EH (cell line): Measurements from ENCODE around the gene SHISA8.

Experiments used
- DNase-seq: peaks from one replicate; pipeline ENCODE4 v3.0.0-alpha.2; 2015; ENCODE audit warnings: low read depth

Gene SHISA8

DNA sequence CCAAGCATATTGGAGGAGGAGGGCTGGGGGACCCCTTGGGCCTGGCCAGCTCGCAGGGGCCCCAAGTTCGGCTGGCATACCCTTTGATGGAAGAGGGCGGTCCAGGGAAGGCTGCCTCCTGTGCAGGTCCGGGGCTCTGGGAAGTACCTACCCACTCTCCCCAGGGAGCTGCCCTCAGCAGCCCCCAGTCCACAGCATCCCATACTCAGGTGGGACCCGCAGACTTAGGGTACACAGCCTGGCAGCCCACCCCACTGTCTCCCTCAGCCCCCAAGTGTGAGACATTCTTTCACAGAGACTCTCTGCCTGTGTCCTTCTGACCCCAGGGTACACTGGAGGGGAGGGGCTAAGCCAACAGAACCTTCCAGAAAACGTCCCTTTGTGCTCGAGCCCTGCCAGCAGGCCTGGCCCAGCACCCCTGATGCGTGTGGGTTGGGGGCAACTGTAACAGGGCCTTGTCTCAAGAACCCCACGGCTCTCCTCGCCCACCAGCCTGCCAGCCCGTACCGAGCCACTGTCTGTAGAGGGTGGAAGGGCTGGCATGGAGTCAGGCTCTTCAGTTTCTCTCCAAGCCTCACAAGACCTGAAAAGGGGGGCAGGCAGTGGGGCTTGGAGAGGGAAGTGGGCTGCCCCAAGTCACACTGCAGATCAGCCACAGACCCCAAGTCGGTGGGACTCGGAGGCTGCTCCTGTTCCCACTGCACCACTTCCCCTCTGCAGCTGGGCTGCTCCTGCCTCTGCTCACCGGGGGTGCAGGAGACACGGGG, 18.7 kb upstream of the SHISA8 start:
- no peak for DNase-seq

DNA sequence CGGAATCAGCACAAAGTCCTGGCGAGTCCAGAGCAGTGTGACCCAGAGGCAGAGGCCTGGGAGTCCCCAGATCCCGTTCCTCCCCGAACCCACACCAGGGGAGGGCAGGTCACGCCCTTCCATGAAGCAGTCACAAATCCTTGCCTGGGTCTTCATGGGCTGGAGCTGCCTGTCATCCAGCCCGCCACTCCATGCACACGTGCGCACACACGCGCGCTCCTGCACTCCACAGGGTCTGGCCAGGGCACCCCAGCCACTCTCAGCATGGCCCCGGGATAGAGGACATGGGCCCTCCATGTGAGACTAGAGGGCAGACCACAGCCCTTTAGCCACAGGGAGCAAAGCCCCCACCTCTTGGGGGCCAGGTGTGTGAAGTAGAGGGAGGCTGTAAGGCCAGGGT, 17.5 kb upstream of the SHISA8 start:
- DNase-seq, result no peak

DNA sequence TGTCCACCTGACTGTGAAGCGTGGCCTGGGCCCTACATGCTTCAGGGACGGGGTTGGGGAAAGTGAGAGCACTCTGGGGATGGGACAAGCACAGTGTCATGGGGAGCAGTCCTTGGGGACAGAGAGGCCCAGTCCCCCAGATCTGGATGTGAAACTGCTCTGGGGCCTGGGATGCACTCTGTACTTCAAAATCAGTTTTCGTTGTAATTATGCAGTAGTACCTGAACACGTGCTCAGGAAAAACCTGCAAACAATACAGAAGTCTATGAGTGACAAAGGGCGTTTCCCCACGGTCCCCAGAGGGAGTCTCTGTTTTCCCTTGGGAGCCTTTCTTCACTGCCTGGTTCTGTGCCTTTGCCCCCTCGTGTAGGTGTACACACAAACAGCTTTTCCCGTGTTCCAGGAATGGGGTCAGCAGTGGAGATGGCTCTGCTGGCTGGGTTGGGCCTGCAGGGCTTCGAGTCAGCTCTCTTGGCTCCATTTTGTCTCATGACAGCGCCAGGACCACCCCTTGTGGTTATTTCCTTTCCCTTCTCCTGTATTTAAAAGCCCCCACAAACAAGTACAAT, 16.9 kb upstream of the SHISA8 start:
- DNase-seq, result no peak

DNA sequence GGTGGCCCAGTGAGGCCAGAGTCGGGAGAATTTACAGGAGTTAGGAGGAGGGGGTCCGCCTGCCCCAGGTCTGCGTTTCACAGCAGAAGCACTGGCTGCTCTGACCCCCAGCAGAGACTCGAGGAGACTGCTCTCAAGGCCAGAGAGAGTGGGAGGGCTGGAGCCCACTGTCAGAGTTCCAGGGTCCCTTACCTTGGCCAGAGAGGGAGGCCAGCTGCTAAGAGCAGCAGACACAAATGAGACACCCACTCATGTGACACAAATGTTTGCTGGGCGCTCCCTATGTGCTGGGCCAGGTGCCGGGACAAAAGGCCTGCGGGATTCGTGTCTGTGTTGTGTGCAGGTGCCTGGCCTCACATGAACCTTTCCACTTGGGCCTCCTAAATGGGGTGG, 14.5 kb upstream of the SHISA8 start:
- no peak for DNase-seq

DNA sequence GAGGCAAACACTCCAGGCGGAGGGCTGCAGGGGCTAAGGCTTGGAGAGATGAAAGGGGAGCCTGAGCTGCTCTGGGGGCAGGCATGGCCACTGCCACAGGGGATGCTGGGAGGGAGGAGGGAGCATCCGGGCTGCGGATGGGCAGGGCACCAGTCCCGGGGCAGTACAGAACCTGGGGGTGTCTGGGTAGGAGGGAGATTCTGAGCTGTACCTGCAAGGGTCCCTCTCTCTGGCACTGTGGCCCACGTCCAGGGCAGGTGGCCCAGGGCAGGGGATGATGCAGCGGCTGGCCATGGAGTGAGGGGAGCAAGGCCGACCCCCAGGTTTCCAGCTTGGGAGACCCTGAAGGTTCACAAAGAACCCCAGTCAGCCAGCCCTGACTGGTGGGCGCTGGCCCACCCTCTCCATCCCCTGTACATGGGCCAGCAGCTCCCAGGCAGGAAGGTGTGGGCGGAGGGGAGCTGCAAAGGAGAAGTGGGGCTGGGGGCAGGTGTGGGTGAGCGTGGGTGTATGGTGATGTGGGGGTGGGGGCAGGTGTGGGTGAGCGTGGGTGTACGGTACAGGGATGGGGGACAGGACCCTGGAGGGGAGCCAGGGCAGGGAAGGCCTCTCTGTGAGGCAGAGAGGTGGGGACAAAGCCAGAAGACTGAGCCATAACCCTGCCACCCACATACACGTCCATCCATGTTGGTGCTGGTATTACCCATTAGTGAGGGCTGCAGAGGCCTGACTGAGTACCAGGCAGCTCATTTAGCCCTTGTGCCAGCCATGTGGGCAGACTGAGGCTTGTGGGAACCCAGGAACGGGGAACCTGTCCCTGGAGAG, 13.9 kb upstream of the SHISA8 start:
- no peak for DNase-seq

DNA sequence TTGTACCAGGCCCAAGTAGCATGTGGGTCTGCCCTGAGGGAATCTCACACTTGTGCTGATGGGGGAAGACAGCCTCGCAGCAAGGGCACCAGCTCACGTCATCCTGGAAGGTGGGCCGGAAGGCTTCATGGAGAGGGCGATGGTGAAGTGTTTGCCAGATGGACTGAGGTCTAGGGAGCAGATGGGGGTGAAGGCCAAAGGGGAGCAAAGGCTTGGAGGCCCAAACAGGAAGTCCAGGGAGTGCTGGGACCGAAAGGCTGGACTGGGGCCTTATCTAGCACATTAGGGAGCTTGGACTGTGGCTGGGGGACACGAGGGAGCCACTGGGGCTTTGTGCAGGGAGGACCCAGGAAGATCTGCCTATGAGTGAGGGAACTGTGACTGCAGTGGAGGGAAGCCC, 12.9 kb upstream of the SHISA8 start:
- no peak for DNase-seq

DNA sequence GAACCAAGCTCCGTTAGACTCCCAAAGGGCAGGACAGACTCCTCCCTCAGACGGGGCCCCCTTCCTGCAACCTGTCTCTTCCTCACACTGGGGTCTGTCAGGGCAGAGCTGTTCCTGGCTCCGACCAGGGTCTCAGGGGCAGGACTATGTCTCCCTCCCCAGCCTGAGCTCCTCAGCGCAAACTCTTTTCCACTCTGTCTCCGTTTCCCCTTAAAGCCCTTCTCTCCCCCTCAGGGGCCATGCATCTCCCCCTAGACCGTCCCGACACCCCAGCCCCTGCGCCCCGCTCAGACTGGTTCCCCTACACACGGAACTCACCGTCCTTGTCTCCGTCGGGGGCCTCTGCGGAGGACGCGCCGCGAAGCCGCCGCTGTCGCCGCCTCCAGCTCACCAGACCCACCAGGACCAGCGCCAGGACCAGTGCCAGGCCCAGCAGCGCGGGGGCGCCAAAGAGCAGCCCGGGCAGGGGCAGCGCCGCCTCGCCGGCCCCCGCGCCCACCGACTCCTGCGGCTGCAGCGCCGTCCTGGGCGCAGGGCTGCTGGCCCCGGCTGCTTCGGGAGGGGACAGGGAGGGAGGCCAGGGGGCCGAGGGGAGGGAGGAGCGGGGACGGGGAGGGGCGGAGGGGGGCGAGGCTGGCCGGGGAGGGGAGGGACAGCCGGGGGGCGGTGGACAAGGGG, 11.0 kb upstream of the SHISA8 start:
- DNase-seq, result peak; percentile 47

DNA sequence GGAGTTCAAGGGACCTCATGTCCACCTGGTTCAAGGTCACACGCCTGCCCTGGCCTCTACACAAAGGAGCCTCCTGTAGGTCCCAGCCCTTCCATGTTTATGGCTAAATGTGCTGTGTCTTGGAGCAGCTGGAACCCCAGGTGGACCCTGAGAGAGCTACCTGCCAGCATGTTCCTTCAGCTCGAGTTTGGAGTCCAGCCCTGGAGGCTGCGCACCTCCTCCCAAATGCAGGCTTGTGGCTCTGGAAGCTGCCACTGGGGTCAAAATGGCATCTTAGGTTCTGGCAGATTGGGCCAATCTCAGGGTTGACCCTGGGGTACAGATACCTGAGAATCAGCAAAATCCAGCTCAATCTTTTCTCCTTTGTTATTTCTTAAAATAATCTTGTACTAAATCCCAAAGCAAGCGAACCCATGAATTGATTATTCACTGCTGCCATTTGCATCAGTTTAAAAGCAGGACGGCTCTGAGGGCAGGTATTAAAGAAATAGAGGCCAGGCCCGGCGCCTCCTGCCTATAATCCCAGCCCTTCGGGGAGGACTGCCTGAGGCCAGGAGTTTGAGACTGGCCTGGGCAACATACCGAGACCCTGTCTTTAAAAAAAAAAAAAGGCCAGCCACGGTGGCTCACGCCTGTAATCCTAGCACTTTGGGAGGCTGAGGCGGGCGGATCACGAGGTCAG, 8.9 kb upstream of the SHISA8 start:
- no peak for DNase-seq

DNA sequence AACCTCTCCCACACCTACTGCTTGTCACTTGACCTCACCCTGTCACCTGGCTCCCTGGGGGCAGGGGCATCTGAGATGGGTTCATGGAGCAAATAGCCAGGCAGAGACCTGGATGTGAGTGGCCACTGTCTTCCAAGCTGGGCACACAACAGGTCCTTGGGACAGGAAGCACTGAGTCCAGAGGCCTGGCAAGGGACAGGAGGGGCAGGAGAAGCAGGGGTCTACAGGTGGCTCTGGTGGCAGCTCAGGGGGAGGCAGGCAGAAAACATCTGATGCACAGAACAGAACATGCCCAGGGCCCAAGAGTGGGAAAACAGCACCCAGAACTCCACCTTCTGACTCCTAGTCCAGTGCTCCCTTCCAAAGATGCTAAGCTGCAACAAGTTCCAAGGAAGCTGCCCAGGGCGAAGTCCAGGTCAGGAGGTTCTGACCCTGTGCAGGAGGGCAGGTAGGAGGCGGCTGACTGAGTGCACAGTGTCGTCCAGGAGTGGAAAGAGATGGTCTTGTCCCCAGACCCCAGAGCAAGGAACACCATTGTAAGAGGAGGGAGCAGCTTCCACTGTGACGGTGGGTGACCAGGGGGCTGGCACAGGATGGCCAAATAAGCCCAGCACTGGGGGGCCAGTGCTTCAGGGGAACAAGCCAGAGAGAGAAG, 8.2 kb upstream of the SHISA8 start:
- DNase-seq, result no peak

DNA sequence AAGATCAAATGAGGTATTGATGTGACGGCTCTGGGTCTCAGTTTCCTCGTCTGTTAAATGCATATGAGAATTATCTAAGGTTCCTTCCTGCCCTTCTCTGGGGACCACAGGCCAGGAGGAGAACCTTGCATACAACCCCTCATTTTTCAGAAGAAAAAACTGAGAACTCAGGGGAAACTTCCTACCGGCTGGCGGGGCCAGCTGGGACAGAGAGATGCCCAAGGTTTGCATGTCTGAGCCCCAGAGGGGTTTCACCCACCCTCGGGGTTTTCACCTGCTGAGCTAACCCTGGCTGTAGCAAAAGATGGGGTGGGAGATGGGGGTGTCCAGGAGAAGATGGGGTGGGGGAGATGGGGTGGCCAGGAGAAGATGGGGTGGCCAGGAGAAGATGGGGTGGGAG, 7.5 kb upstream of the SHISA8 start:
- no peak for DNase-seq

DNA sequence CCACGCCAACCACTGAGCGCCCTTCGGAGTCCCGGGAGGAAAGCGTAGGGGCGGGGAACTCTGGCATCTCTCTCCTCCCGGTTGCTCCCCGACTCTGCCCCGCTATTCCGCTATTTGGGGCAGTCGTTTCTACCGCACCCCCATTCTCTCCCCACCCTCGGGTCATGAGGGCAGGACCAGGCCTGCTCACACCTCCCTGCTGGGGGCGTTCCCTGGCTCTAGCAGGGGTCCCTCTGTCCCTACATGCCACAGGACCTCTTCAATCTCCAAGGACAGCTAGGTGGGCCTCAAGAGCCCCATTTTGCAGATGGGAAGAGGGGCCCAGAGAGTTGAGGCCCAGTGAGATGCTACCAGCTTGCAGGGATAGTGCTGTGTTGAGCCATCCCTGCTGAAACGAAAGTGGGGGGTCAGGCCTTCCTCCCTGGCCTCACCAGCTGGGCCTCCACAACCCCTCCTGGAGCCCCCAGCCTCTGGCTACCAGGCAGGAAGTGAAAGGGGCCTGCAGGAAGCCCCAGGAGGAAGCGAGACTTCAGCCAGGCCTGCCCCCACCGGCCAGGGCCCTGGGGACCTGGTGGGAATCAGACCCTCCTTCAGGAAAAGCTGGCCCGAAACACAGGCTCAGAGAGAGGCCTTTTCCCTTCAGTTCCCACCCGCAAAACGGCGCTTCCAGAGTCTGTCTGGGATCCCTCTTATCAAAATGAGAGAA, 5.5 kb upstream of the SHISA8 start:
- no peak for DNase-seq

DNA sequence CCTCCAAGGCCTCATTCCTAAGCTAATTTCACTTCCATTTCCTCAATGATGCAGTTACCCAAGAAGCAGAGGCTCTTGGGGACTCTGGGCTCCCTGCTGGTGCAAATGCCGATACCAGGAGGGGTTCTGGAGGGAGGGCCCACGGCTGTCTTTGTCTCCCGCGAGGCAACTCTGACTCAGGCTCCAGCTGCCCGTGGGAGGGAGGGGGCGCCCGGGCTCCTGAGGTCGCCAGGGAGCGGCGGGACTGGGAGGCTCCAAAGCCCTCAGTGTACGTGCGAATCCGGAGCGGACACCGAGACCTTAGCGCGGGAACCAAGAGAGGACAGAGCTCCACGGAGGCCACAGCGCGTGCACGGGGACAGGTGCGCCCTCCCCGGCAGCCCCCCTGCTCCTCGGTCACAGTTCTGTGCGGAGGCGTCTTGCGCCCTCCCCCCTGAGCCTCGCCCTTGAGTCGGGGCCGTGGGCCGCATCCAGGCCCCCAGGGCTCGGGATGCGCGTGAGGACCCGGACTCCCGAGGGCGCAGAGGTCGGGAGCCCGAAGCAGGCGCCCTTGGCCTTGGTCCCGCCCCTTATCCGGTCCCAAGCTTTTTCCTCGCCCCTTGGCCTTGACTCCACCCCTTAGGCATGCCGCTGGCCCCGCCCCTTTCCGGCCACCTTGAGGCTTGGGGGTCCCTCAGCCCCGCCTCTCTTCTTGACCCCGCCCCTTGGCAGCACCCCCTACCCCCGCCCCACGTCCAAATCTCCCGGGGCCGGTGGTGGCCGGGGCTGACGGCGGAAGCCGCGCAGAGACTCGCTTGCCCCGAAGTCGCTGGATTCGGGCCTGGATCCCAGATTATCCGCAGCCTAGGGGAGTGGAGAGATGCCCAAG, 4.7 kb upstream of the SHISA8 start:
- peak; percentile 52 for DNase-seq

DNA sequence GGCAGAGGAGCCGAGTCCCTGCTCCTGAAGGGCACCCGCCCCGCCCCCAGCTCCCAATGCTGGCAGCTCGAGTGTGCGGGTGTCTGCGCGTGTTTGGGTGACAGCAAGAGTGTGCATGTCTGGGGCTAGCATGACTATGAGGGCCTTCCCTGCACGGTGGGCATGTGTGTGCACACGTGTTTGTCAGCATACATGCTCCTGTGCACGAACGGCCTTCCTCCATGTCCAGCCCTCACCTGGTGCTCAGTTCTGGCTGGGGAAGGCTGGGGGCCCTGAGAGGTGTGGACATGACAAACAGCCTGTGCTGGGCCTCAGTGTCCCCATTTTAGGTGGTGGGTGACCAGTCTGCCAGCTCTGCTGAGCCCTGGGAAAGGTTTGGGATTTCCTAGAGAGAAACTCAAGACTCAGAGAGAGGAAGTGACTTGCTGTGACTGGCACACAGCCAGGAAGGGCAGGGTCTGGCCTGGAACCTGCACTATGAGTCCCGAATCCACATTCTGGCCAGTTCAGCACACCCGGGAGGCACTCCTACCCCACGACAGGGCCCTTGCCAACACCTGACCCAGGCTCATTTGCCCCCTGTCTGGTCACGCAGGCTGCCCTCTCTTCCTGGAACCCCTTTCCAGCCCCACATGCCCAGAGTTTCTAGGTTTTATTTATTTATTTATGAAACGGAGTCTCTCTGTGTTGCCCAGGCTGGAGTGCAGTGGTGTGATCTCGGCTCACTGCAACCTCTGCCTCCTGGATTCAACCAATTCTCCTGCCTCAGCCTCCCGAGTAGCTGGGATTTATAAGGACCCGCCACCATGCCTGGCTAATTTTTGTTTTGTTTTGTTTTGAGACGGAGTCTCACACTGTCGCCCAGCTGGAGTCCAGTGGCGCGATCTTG, 3.3 kb upstream of the SHISA8 start:
- peak; percentile 65 for DNase-seq

DNA sequence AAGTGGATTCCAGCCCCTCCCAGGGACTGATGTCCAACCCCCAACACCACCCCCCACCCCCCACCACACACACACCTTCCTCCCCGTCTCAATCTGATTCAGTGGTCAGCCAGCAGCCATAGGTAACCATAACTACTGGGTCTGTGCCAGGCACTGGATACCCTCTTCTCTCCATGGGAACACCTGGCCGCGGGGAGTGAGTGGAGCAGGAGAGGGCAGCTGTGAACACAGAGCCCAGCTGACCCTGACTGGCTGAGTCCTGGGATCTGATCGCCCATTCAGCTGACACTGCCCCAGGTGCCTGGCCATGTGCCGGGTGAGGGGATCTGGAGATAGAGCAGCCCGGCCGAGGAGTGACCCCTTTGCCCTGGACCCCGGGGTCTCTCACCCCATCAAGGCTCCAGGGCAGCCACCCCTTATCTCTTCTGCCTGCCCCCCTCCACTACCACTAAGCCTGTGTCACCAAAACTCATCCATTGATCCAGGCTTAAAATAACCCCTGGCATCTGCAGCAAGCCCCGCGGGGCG, 2.6 kb upstream of the SHISA8 start:
- no peak for DNase-seq

DNA sequence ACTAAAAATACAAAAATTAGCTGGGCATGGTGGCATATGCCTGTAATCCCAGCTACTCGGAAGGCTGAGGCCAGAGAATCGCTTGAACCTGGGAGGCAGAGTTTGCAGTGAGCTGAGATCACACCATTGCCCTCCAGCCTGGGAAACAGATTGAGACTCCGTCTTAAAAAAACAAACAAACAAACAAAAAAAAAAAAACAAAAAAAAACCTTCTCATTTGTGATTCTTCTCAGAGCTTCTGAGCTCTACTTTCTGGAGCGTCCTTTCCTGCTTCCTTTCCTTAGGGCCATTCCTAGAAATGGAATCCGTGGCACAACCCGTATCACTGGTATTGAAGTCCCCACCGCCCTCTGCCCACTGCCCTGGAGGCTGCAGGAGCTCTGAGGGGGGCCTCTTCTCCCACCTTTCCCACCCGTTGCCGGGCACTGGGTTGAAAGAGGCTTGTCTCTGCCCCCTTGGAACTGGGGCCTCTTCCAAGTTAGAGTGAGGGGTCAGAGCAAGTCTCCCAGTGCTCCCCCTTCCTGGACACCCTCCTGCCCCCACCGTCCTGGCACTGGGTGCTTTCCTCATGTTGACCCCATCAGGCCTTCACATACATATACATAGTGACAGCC, 2.0 kb upstream of the SHISA8 start:
- DNase-seq, result no peak

DNA sequence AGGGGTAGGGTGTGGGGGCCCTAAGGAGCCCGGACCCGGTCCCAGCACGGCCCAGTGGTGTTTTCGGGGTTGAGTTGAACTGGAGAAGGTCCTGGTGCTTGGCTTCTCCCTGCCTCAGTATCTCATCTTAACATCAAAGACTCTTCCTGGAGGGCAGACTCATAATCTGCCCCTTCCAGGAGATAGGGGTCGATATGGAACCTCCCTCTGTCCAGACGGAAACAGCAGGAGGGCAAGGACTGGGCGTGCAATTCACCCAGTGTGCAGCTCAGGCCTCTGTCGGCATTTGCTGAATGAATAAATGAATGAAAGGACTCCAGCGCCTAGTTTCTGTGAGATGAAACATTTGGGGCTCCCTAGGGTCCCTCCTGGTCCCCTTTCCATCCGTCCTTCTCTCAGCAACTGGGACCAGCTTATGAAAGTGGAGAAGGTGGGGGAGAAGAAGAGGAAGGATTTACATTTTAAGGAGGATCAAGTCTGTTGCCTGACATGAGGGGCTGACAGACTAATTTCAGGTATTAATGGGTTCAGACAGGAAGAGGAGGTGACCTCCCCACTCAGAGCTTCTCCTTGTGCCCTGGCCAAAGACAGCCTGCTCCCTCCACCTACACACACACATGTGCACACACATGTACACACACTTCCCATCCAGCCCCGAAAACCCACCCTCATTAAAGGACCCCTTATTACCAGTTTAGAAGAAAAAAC, 1.1 kb upstream of the SHISA8 start:
- no peak for DNase-seq

DNA sequence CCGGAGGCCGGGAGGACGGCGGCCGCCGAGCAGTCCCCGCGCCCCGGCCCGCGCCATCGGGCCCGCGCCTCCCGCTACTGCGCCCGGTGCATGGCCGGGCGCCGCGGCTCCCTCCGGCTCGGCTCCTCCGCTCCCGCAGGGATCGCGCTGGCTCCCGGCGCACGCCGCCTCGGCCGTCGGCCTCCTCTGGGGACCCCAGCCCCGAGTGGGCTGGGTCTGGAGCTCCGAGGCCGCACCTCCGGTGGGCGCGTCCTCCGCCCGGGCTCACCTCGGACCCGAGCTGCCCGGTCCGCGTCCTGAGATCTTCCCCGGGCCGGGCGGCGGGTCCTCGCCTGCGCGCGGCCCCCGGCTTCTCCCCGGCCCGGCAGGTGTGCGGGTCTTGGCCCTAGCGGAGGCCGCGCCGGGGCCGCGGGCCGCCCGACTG, 251 bp downstream of the SHISA8 start:
- DNase-seq, result no peak
